AG09319 (cell line): ENCODE results near the gene TTC39C.
"Not testable (repeated sequence)": the region's sequence is repeated elsewhere in the genome, so short reads cannot be mapped to it uniquely, and the experiment has no call there.

ENCODE experiments used
- DNase-seq: peaks from one replicate; pipeline ENCODE4 v3.0.0-alpha.2; 2010; ENCODE audit warnings: low read depth; ENCODE audit errors: extremely low read depth
- TF ChIP-seq, protein P1 (sequence below): IDR thresholded peaks from 2 replicates; pipeline ENCODE4 v1.5.1; 2011; ENCODE audit warnings: low read depth, mild to moderate bottlenecking, inconsistent platforms, low read length, moderate library complexity

The TTC39C gene

DNA sequence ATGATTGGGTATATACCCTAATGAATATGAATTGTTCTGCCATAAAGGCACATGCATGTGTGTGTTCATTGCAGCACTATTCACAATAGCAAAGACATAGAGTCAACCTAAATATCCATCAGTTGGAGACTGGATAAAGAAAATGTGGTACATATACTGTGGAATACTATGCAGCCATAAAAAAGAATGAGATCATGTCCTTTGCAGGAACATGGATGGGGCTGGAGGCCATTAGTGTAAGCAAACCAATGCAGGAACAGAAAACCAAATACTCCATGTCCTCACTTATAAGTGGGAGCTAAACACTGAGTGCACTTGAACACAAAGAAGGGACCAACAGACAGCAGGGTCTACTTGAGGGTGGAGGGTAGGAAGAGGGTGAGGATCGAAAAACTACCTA is 43.2 kb downstream of the TTC39C start:
- no peak for DNase-seq
- TF ChIP-seq, protein P1, sequence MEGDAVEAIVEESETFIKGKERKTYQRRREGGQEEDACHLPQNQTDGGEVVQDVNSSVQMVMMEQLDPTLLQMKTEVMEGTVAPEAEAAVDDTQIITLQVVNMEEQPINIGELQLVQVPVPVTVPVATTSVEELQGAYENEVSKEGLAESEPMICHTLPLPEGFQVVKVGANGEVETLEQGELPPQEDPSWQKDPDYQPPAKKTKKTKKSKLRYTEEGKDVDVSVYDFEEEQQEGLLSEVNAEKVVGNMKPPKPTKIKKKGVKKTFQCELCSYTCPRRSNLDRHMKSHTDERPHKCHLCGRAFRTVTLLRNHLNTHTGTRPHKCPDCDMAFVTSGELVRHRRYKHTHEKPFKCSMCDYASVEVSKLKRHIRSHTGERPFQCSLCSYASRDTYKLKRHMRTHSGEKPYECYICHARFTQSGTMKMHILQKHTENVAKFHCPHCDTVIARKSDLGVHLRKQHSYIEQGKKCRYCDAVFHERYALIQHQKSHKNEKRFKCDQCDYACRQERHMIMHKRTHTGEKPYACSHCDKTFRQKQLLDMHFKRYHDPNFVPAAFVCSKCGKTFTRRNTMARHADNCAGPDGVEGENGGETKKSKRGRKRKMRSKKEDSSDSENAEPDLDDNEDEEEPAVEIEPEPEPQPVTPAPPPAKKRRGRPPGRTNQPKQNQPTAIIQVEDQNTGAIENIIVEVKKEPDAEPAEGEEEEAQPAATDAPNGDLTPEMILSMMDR, result no peak

- not testable (repeated sequence) for DNase-seq
Observed at GRCh38 chr18:24059385-24059784, 44.8 kb downstream of the TTC39C start.

DNA sequence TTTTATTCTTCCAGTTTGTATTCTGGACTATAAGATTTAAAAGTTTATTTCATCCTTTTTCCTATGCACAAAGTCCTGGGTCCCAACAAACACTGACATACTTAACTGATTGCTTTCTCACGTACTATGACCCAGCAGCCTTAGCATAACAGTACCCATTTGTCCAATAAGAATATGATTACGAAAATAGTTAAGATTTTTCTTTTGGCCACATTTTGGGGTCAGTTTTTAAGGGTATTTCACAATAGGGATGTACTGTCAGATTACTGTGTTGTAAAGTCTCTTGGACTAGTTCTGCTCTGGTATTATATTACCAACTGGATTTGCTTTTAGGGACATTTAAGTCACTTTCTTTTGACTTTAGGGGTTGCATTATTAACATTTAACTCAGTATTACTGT is 46.1 kb downstream of the TTC39C start:
- DNase-seq, result no peak
- TF ChIP-seq, protein P1, result no peak

GRCh38 chr18:24063121-24063731 is 48.7 kb downstream of the TTC39C start:
- no peak for DNase-seq
- TF ChIP-seq, protein P1, result no peak

GRCh38 chr18:24064391-24065100 is 50.0 kb downstream of the TTC39C start:
- TF ChIP-seq, protein P1, result no peak
- no peak for DNase-seq

GRCh38 chr18:24065906-24066305 is 51.4 kb downstream of the TTC39C start:
- TF ChIP-seq, protein P1, result no peak
- no peak for DNase-seq

DNA sequence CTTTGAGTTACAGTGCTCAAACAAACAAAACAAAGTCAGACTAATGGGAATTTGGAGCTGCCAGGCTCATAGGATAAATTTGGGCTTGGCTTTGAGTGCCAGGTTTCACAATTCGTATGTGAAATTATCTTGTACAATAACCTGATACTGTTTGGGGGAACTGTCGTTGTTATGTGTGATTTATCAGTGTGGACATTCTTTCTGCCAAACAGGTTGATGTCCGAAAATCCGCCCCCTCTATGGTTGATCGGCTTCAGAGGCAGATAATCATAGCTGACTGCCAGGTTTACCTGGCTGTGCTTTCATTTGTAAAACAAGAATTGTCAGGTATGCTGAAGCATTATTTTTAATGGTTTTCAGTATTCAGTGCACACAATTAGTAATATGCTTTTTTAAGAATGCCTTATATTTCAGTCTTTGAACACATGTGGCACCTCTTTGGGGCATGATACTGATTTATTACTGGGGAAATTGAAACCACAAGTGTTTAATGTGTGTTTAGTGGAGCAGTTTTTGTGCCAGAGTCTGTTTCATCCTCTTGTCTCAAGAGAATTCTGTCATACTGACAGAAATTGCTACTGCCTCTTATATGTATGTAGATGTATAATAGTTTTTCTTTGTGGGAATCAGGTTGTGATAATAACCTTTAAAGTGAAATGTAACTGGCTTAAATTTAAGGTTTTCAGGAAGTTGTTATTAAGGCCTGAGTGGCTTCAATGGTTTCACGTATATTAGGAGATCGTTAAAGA is 54.6 kb downstream of the TTC39C start:
- no peak for DNase-seq
- TF ChIP-seq, protein P1, result no peak
